Measurements from ENCODE around the gene TSC1.

Gene TSC1

DNA sequence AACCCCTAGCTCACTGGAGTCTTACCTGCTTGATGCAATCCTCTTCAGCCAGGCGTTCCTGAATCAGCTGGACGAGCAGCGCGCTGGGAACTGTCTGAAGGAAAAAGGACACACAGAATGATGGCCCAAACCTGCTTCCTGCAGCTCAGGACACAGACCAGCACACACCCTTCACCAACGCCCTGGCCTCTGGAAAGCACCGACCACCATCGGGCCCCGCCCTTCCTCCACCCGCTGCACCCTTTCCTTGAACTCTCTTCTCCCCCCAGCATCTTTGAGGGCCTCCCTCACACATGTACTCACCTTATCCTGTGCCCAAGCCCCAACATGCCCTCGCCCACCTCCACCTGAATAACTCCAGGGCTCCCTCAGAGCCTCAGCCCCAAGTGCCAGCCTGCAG is 89.6 kb downstream of the TSC1 start:
- Histone ChIP-seq H3K4me3 (ENCODE audit: insufficient read depth, low read length, poor library complexity, severe bottlenecking) (no peak overlapping the region), H3K4me2 (ENCODE audit: low read depth, low read length, poor library complexity, severe bottlenecking) (no peak overlapping the region), H3K79me2 (ENCODE audit: insufficient read depth, low read length) (no peaks in the 10 kb centered on the region), H3K9me2 (replicated peaks; ENCODE audit: insufficient read depth, low read length) (no peaks in the 10 kb centered on the region), H3K36me3 (ENCODE audit: low read length) (no peaks in the 10 kb centered on the region), H2AFZ (ENCODE audit: low read depth, low read length, severe bottlenecking) (no peak overlapping the region), H3K27ac (ENCODE audit: low read depth, low read length) (no peak overlapping the region), H3K9ac (ENCODE audit: low read length) (no peak overlapping the region), H3F3A (ENCODE audit: insufficient read depth) (no peaks in the 10 kb centered on the region), H4K20me1 (ENCODE audit: low read depth, low read length) (no peaks in the 10 kb centered on the region), H3K9me3 (ENCODE audit: insufficient read depth, low read length) (no peaks in the 10 kb centered on the region), H3K27me3 (ENCODE audit: low read length) (no peaks in the 10 kb centered on the region)
- TF ChIP-seq, protein P1, sequence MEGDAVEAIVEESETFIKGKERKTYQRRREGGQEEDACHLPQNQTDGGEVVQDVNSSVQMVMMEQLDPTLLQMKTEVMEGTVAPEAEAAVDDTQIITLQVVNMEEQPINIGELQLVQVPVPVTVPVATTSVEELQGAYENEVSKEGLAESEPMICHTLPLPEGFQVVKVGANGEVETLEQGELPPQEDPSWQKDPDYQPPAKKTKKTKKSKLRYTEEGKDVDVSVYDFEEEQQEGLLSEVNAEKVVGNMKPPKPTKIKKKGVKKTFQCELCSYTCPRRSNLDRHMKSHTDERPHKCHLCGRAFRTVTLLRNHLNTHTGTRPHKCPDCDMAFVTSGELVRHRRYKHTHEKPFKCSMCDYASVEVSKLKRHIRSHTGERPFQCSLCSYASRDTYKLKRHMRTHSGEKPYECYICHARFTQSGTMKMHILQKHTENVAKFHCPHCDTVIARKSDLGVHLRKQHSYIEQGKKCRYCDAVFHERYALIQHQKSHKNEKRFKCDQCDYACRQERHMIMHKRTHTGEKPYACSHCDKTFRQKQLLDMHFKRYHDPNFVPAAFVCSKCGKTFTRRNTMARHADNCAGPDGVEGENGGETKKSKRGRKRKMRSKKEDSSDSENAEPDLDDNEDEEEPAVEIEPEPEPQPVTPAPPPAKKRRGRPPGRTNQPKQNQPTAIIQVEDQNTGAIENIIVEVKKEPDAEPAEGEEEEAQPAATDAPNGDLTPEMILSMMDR (IDR thresholded peaks at IDR 0.05; ENCODE audit: insufficient read depth, low read length, poor library complexity, severe bottlenecking), result no peak
- no peak for TF ChIP-seq EZH2phosphoT487 (conservative IDR thresholded peaks at IDR 0.05; ENCODE audit: low read length)

DNA sequence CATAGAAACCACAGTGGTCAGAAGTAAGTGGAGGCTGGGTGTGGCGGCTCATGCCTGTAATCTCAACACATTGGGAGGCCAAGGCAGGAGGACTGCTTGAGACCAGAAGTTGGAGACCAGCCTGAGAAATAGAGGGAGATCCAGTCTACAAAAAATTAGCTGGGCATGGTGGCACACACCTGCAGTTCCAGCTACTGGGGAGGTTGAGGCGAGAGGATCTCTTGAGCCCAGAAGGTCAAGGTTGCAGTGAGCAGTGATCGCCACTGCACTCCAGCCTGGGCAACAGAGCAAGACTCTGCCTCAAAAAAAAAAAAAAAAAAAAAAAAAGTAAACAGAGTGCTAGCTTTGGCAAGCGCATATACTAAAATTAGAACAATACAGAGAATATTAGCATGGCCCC is 90.9 kb downstream of the TSC1 start:
- Histone ChIP-seq H3K36me3 (ENCODE audit: low read length) (no peaks in the 10 kb centered on the region), H4K20me1 (ENCODE audit: low read depth, low read length) (no peaks in the 10 kb centered on the region), H3K4me2 (ENCODE audit: low read depth, low read length, poor library complexity, severe bottlenecking) (no peak overlapping the region), H3K27me3 (ENCODE audit: low read length) (no peaks in the 10 kb centered on the region), H3K9me3 (ENCODE audit: insufficient read depth, low read length) (no peaks in the 10 kb centered on the region), H3K79me2 (ENCODE audit: insufficient read depth, low read length) (no peaks in the 10 kb centered on the region), H3F3A (ENCODE audit: insufficient read depth) (no peaks in the 10 kb centered on the region), H3K9ac (ENCODE audit: low read length) (no peak overlapping the region), H3K27ac (ENCODE audit: low read depth, low read length) (no peak overlapping the region), H3K9me2 (replicated peaks; ENCODE audit: insufficient read depth, low read length) (no peaks in the 10 kb centered on the region), H2AFZ (ENCODE audit: low read depth, low read length, severe bottlenecking) (no peak overlapping the region), H3K4me3 (ENCODE audit: insufficient read depth, low read length, poor library complexity, severe bottlenecking) (no peak overlapping the region)
- TF ChIP-seq, protein P1 (IDR thresholded peaks at IDR 0.05; ENCODE audit: insufficient read depth, low read length, poor library complexity, severe bottlenecking), result no peak
- no peak for TF ChIP-seq EZH2phosphoT487 (conservative IDR thresholded peaks at IDR 0.05; ENCODE audit: low read length)

DNA sequence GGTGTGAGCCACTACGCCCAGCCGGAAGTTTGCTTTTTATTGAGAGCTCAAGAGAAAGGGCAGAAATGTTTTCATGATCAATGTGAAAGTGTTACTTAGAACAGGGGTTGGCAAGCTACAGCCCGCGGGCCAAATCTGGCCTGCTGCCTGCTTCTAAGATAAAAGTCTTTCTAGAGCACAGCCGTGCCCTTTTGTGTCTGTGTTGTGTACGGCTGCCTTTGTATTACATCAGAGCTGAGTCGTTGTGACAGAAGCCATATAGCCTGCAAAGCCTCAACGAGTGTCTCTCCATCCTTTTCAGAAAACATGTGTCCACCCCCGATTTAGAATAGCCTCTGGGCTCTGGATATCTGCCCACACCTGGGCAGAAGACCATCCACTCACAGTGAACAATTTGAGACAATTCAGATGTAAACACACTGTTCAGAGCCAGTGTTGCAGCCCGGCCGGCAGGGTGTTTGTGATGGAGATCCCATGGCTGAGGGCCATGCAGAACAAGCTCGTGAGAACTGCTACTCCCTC is 95.2 kb downstream of the TSC1 start:
- no peak overlapping the region for H3K4me3 ChIP-seq (ENCODE audit: insufficient read depth, low read length, poor library complexity, severe bottlenecking)
- H4K20me1 ChIP-seq (ENCODE audit: low read depth, low read length), result no peaks in the 10 kb centered on the region
- no peak overlapping the region for H3K4me2 ChIP-seq (ENCODE audit: low read depth, low read length, poor library complexity, severe bottlenecking)
- H3K27ac ChIP-seq (ENCODE audit: low read depth, low read length), result no peak overlapping the region
- H3F3A ChIP-seq (ENCODE audit: insufficient read depth), result no peaks in the 10 kb centered on the region
- no peaks in the 10 kb centered on the region for H3K9me3 ChIP-seq (ENCODE audit: insufficient read depth, low read length)
- H3K36me3 ChIP-seq (ENCODE audit: low read length), result no peaks in the 10 kb centered on the region
- TF ChIP-seq, protein P1 (IDR thresholded peaks at IDR 0.05; ENCODE audit: insufficient read depth, low read length, poor library complexity, severe bottlenecking), result no peak
- no peak for TF ChIP-seq EZH2phosphoT487 (conservative IDR thresholded peaks at IDR 0.05; ENCODE audit: low read length)
- no peaks in the 10 kb centered on the region for H3K79me2 ChIP-seq (ENCODE audit: insufficient read depth, low read length)
- no peaks in the 10 kb centered on the region for H3K27me3 ChIP-seq (ENCODE audit: low read length)
- no peaks in the 10 kb centered on the region for H3K9me2 ChIP-seq (replicated peaks; ENCODE audit: insufficient read depth, low read length)
- no peak overlapping the region for H3K9ac ChIP-seq (ENCODE audit: low read length)
- H2AFZ ChIP-seq (ENCODE audit: low read depth, low read length, severe bottlenecking), result no peak overlapping the region
